Suprapubic skin (tissue), 4 donors: Measurements from ENCODE around the gene HINT2. TPM values are rescaled to one million over a fixed set of nuclear protein-coding genes. Genes with fewer than 3 reads are reported as not detected.

Experiments
- DNase-seq, 2 donors: peaks; one replicate each; pipeline ENCODE4 v3.0.0-alpha.2; 2019; ENCODE audit warnings: low spot score in 2 of 2
- H3K27ac ChIP-seq: fragments of 200-600 bp; sonication (generic); one replicate; pipeline ENCODE4 v1.5.1; 2019
- H3K27me3 ChIP-seq: fragments of 200-600 bp; sonication (generic); one replicate; pipeline ENCODE4 v1.5.1; 2019
- H3K36me3 ChIP-seq: fragments of 200-600 bp; sonication (generic); one replicate; pipeline ENCODE4 v1.5.1; 2019
- H3K4me1 ChIP-seq: fragments of 200-600 bp; sonication (generic); one replicate; pipeline ENCODE4 v1.5.1; 2019
- H3K4me3 ChIP-seq: fragments of 200-600 bp; sonication (generic); one replicate; pipeline ENCODE4 v1.5.1; 2019; ENCODE audit warnings: mild to moderate bottlenecking
- H3K9me3 ChIP-seq: fragments of 200-600 bp; sonication (generic); one replicate; pipeline ENCODE4 v1.5.1; 2019
- CTCF ChIP-seq, 2 donors: fragments of 200-600 bp in 1 of 2; fragments of 450-650 bp in 1 of 2; sonication (generic) in 1 of 2; IDR thresholded peaks; one replicate each; pipeline ENCODE4 v1.5.1; 2016 to 2019; ENCODE audit warnings: antibody characterized with exemption in 2 of 2, mild to moderate bottlenecking in 1 of 2, moderate library complexity in 1 of 2
- EP300 ChIP-seq: sonication (generic); formaldehyde crosslinking; IDR thresholded peaks from one replicate; pipeline ENCODE4 v1.6.1; 2017; ENCODE audit warnings: antibody characterized with exemption
- POLR2A ChIP-seq, 2 donors: fragments of 450-650 bp; IDR thresholded peaks; one replicate each; pipeline ENCODE4 v1.6.1; 2017; ENCODE audit warnings: antibody characterized with exemption in 2 of 2, mild to moderate bottlenecking in 2 of 2, moderate library complexity in 2 of 2
- POLR2AphosphoS5 ChIP-seq, 3 donors: sonication (generic); formaldehyde crosslinking; IDR thresholded peaks; one replicate each; pipeline ENCODE4 v1.6.1; 2017; ENCODE audit warnings: antibody characterized with exemption in 3 of 3
- WGBS: methylation state at CpG from one replicate; pipeline ENCODE4 v1.1.5; 2018; 5-methylcytosine and 5-hydroxymethylcytosine counted together
- total RNA-seq, 4 donors: library from RNA; depleted of rRNA; stranded (reverse); fragments of >200 nt; gene quantifications; one replicate each; pipeline ENCODE4 v1.1.0, GENCODE V29; 2016

HINT2 gene
- total RNA-seq, 4 donors from 2014 or later: 9.5 to 34.9 (median 25.3) TPM

GRCh38 chr9:35852876-35853865, 38.3 kb upstream of the HINT2 start:
- H3K27ac ChIP-seq: no peak overlapping the region
- H3K4me3 ChIP-seq: no peak overlapping the region
- H3K27me3 ChIP-seq: no peaks in the 10 kb centered on the region
- H3K9me3 ChIP-seq: no peaks in the 10 kb centered on the region
- no peak for TF ChIP-seq EP300
- TF ChIP-seq CTCF (IDR thresholded peaks at IDR 0.05): no peak
- TF ChIP-seq POLR2AphosphoS5 (IDR thresholded peaks at IDR 0.05): no peak
- no peak for TF ChIP-seq POLR2A (IDR thresholded peaks at IDR 0.05)
- DNase-seq: no peak
- H3K36me3 ChIP-seq: peaks cover 6% of the 10 kb centered on the region
- no peaks in the 10 kb centered on the region for H3K4me1 ChIP-seq
- WGBS: 92% methylated on average over 21 of the region's 25 CpGs

GRCh38 chr9:35852267-35852815, 37.5 kb upstream of the HINT2 start:
- TF ChIP-seq CTCF (IDR thresholded peaks at IDR 0.05): no peak
- TF ChIP-seq POLR2AphosphoS5 (IDR thresholded peaks at IDR 0.05): no peak
- TF ChIP-seq EP300: no peak
- TF ChIP-seq POLR2A (IDR thresholded peaks at IDR 0.05): no peak
- H3K36me3 ChIP-seq: peaks cover 6% of the 10 kb centered on the region
- H3K9me3 ChIP-seq: no peaks in the 10 kb centered on the region
- DNase-seq: no peak
- WGBS: 86% methylated on average over 2 of the region's 2 CpGs
- H3K4me1 ChIP-seq: peaks cover 4% of the 10 kb centered on the region
- no peaks in the 10 kb centered on the region for H3K27me3 ChIP-seq
- no peak overlapping the region for H3K27ac ChIP-seq
- H3K4me3 ChIP-seq: no peak overlapping the region

- TF ChIP-seq POLR2AphosphoS5 (IDR thresholded peaks at IDR 0.05) (no peak), EP300 (no peak), POLR2A (IDR thresholded peaks at IDR 0.05) (no peak), CTCF (IDR thresholded peaks at IDR 0.05) (no peak)
- H3K27ac ChIP-seq: no peak overlapping the region
- WGBS: 57% methylated on average over 4 of the region's 4 CpGs
Observed at GRCh38 chr9:35847792-35848572, 33.1 kb upstream of the HINT2 start.

GRCh38 chr9:35845824-35846771, 31.3 kb upstream of the HINT2 start:
- peak overlapping the region; percentile 35 for H3K4me3 ChIP-seq
- H3K4me1 ChIP-seq: peaks cover 52% of the 10 kb centered on the region
- WGBS: 49% methylated on average over 18 of the region's 53 CpGs
- no peaks in the 10 kb centered on the region for H3K9me3 ChIP-seq
- DNase-seq: no peak
- H3K36me3 ChIP-seq: no peaks in the 10 kb centered on the region
- H3K27me3 ChIP-seq: no peaks in the 10 kb centered on the region
- TF ChIP-seq POLR2A (IDR thresholded peaks at IDR 0.05) (no peak), CTCF (IDR thresholded peaks at IDR 0.05) (no peak), EP300 (no peak), POLR2AphosphoS5 (IDR thresholded peaks at IDR 0.05) (no peak)
- H3K27ac ChIP-seq: peak overlapping the region; percentile 64

More at GRCh38 chr9:35847792-35848572, 33.1 kb upstream of the HINT2 start:
- Histone ChIP-seq H3K4me3 (no peak overlapping the region), H3K27me3 (no peaks in the 10 kb centered on the region), H3K36me3 (peaks cover 2% of the 10 kb centered on the region), H3K4me1 (peaks cover 43% of the 10 kb centered on the region), H3K9me3 (no peaks in the 10 kb centered on the region)
- peak in 1 of 2 donors; percentile 5 for DNase-seq
